ENCODE measurements around the gene MECR.

The MECR gene

DNA sequence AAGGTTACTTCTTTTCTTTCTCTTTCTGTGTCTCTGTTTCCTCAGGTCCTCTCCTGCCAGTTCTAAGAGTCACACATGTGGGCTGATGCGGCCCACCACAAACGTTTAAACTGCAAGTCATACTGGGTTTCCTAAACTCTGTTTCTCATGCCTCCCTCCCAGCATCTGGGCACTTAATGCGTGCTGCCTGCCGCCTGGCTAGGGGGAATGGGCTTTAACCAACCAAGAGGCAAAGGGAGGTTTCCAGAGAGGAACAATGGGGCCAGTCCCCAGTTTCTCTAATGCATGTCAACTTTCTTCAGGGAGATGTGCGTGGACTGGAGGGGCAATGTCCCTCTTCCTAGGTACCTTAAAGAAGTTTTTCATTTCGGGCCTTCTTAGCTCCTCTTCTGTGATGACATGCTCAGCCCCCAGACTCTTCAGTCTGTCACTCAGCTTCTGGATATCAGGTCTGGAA is 29.1 kb downstream of the MECR start:
- no peak for DNase-seq

DNA sequence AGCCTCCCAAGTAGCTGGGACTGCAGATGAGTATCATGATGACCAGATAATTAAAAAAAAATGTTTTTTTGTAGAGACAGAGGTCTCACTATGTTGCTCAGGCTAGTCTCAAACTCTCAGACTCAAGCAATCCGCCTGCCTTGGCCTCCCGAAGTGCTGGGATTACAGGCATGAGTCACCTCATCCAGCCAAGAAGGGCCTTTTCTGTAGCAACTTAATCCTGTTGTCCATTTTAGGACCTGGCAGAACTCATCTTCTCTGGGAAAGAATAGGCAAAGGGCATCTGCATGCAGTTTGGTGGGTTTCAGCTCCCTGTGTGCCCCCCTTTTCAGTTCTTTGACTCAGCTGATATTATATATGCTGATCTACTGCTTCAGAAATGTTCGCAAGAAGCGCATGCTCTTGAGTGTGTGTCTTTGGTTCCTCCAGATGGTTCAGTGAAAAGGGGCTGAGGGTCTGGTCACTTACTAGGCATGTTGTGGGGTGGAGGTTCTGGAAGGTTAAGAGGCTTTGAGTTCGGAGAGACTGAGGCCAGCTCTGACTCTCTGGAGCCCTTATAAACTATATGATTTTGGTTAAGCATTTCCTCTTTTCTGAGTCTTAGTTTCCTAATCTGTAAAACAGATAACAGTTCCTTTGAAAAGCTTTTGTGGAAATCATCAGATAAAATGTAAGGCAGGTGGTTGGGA is 29.7 kb downstream of the MECR start:
- no peak for DNase-seq

DNA sequence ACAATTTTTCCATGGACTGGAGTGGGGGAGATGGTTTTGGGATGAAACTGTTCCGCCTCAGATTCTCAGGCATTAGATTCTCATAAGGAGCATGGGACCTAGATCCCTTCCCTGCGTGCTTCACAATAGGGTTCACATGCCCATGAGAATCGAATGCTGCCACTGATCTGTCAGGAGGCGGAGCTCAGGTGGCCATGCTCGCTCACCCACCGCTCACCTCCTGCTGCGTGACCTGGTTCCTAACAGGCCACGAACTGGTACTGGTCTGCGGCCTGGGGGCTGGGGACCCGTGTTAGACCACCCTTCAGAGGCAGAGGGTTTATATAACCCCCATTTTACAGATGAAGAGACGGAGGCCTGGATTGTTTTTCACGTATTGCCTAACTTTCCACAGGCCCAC is 32.7 kb downstream of the MECR start:
- DNase-seq: no peak

DNA sequence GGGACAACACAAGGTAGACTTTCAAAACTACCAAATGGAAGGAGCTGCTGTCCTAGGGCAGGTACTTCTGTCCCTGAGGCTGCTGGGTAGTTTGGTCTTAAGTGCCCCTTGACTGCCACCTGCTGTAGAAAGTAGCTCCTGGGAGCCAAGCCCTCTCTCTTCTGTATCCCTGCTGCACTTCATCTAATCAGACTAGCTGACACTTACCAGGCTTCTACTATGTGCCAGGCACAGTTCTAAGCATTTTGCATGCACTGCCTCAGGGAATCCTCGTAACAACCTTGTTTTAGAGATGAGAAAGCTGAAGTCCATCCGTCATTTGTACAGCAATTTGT is 33.2 kb downstream of the MECR start:
- DNase-seq: peak; percentile 3 to 23

DNA sequence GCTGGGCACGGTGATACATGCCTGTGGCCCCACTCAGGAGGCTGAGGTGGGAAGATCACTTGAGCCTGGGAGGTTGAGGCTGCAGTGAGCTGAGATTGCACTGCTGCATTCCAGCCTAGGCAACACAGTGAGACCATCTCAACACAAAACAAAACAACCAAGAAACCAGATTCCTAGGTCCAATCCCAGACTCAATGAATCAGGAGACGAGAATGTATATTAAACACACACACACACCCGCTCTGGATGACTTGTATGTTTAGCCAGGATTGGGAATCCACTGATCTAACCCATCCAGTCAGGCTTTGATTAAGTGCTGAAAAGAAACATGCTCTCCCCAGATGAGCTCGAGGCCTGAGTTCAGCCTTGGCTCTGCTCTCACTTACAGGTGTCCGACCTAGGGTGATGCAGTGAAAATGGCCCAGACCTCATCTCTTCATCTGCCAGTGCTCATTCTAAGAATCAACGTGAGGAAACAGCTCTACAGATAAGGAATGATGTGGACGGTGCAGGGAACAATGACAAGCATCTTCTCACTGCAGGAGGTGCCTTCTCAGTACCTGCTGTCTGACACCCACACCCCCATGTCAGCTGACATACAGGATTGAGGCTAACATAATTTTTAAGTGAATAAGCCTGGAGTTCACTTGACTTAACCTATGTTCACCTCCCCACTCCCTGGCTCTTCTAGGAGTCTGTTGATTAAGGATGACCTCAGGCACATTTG is 33.7 kb downstream of the MECR start:
- DNase-seq: no peak

DNA sequence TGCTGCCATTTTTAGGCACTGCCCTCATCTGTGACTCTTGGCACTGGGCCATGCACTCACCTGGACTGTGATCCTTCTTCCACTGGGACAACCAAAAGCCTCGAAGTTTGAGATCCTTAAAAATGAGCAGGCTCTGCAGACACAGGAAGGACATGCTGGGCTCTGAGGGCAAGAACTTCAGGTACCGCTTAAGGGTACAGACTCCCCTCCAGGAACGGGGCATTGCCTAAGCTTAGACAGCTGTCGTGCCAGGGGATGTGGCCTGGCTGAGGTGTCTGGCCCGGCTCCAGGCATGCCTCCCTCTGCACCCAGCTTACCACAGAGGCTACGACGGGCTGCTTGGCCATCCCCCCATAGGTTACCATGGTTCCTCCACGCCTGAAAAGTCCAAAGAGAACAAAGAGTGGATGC is 34.8 kb downstream of the MECR start:
- no peak for DNase-seq

DNA sequence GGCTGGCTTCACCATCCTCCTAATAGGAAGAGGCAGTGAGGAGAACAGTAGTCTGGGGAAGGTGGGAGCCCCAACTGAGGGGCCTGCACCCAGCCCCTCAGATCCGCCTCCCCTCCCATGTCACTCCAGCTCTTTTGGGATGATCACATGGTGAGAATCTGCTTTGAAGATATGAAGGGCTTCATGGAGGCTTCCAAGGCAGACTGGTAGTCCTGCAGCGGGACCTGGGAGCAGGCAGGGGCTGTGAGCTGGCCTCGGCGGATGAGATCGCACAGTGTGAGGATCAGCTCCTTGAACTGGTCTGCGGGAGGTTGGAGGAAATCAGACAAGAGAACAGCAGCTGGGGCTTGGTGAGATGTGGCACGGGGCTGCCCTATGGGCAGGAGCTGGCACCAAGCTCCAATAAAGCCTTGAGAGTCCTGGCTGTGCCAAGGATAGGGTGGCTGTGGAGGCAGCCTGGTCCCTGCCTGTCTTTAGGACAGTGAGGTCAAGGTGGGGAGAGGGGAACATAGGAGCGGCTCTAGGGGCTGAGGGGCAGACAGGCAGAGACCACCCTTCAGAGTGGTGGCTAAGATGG is 36.8 kb downstream of the MECR start:
- DNase-seq: no peak

DNA sequence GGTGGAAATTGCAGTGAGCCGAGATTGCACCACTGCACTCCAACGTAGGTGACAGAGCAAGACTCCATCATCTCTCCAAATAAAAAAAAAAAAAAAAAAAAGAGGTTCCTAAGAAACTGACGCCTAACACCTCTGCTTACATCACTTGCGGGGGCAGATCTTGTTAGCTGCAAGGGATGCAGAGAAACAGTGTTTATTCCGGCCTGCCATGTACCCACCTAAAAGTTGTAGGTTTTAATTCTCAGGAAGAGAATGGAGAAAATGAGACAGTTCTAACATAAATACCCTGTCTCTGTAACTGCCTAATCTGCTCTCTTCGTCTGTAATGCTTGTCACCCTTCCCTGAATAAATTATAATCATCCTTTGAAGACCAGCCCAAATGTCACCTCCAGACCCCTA is 40.0 kb downstream of the MECR start:
- no peak for DNase-seq

DNA sequence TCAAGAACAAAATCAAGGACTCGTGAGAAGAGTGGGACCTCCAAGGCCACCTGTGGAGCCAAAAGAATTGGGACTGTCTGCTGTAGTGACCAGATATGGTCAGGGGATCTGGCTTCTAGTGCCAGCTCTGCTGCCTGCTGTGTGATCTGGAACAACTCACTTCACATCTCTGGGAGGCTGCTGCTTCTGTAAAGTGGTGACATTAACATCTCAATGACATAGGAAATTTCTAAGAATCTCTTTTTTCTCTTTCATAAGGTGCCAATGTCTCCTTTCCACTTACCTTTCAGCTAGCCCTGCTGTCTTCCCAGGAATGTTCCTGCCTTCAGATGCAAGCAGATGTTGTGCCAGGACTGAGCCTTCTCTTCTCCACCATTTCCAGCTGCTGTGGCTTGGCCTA is 44.0 kb downstream of the MECR start:
- DNase-seq: no peak

DNA sequence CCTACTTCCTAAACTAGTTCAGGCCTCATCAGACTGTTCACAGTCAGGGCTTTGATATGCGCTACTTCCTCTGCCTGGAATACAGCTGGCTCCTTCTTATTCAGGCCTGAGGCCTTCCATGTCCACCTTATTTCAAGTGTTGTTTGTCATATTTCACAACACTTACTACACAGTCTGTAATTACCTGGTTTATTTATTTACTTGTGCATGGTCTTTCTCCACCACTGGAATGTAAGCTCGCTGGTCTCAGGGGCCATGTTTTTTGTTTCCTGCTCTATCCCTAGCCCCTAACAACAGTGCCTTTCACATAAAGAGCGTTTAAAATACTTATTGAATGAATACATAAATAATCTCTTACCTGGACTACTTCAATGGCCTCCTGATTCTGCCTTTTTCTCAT is 44.5 kb downstream of the MECR start:
- DNase-seq: no peak

DNA sequence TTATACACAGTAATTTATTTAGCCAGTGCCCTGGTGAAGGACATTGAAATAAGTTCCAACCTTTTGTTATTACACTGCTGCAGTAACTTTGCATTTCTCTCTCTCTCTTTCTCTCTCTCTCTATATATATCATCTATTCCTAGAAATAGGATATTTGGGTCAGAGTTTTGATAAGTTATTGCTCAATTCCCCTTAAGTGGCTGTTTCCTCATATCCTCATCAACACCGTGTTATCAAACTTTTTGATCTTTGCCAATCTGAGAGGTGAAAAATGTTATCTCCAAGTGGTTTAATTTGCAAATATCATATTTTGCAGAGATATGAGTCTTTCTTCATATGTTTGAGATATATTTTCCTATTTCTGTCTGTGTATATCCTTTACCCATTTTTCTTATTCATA is 47.4 kb downstream of the MECR start:
- no peak for DNase-seq

DNA sequence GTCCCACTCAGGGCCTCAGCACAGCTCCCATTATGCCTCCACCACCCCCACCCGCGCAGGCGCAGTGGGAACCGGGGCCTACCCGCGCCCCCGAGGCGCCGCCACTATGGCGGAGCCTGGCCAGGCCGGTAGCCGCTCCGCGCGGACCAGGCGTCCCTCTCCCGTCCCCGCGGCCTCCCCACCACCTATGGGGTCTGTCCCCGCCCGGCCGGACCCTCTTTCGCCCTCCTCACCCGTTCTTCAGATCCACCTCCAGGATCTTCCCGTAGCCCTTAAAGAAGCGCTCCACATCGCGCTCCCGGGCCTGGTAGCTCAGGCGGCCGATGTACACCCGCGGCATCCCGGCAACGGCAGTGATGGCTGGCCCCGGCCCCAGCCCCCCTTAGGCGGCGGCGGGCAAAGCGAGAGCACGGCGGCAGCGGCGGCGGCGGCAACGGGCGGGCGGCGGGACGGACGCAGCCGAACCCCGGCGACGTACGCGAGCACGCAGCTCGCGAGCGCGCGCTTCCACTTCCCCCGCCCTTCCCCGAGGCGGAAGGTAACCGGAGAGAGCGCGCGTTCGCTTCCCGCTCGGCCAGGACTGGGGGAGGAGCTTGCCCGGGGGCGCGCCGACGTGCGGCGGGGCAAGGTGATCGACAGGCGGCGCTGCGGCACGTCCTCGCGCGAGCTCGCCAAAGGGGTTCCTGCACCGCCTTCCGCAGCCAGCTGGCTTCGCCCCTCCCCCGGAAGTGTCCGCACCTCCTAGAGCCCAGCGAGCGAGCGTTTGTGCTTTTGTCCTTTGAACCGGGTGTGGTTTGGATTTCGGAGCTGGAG is 49.1 kb downstream of the MECR start, which contains the start of gene SRSF4:
TSS of gene SRSF4 (minus strand) at position 488 of the 813 bp plus-strand sequence. CDS start at position 340, 148 bp downstream.
- peak; percentile 97 to 98 for DNase-seq

DNA sequence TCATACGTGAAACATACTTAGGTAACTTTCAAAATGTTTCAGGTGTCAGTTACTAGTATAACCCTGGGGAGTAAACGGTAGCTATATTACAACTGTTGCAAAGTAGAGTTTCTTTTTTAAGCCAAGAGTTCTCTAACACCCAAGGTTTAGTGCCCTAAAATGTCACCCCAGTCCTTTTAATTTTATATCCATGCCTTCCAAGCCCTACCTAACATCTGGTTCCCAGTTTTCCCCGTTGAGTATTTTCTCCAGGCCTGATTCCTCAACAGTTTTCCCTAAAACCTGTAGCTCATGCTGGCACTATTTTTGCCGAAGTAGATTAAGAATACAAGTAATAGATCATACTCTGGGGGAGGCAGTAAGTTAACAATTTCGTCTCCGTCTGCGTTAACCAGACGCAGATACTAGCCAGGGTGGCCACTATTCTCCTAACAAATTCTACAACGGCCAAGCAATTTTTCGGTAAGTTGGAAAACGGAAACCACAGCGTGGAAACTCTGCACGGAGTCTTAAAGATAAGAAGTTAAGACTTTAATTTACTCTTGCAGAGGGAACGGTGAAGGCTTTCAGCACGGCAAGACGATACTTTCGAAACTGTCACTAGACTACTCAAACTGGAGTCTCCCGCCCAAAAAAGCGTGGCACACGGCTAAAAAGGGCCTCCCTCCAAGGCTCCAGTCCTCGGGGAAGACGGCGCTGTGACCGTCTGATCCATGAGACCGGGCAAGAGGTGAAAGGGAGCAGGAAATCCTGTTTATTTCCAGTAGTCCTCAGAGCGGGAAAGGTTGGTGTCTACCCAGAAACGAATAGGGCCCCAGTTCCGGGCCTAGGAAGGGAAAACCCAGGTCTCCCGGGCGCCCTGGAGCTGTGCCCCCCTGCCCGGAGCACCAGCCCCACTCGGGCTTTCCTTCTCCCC is 50.0 kb downstream of the MECR start:
- DNase-seq: peak; percentile 9 to 18

DNA sequence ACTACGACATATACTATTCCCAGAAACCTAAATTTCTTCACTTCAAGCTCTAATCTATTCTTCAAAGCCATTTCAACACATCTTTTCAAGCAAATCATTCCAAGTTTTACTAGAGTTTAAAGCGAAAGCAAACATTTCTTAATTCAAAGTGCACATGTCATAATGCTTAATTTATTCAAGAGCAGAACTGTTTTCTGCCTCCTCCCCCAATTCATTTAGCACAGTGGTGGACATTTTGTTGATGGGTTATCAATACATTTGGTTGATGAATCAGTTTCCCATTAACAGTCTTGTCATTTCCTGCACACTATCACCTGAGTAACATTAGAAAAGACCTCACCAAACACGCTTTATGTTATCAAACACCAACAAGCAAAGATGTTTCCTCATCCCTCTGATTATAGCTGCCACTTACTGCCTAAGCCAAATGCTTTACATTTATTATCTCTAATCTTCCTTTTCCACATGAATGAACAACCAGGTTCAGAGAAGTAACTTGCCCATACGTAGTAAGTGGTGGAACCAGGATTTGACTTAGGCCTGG is 51.0 kb downstream of the MECR start:
- no peak for DNase-seq

DNA sequence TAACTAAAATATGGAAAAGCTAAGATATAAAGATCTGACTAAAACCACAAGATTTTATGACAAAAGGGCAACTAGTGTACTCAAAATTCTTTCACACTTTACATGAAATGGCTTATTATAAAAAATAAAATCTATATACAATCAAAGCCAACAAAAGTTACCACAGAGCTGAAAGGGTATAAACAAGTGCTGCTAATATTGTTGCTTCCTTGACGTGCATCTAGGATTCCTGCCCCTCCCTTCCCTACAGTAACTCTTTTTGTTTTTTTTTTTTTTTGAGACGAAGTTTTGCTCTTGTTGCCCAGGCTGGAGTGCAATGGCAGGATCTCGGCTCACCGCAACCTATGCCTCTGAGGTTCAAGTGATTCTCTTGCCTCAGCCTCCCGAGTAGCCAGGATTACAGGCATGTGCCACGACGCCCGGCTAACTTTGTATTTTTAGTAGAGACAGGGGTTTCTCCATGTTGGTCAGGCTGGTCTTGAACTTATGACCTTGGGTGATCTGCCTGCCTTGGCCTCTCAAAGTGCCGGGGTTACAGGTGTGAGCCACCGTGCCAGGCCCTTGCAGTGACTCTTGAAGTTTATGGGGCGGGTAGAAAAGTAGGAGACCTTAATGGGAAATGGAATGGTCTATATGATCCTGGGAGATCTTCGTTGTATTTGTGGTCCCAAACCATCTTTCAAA is 53.6 kb downstream of the MECR start:
- no peak for DNase-seq

DNA sequence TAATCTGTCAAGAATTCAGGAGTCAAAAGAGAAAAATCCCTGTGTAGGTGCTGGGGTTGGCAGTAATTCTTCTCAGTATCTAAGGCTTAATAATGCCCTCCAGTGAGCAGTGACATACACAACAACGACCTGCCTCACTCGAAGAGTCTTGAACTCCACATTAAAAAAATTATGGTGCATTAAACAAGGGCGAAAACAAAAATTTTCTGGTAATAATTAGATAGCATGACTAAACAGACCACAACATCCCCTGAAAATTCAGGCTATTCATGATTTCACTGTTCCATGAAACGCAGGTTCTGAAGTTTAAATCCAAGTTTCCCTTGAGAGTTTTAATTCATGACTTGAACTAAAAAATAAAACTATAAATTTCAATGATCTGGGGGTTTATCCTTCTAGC is 54.2 kb downstream of the MECR start:
- DNase-seq: no peak

DNA sequence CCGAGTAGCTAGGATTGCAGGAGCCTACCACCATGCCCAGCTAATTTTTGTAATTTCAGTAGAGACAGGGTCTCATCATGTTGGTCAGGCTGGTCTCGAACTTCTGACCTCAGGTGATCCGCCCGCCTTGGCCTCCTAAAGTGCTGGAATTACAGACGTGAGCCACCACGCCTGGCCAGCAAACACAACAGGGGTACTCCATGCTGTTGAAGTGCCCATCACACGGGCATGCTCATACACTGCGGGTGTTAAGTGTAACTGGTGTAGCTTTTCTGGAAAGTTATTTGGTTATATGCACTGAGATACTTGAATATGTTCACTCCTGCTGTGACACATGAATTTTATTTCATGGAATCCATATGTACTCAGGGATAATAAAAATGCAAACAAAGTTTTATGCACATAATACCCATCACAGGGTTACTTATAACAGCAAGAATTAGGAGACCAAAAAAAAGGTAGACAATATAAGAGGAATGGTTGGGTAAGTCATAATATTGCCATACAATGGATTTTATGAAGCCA is 58.3 kb downstream of the MECR start:
- no peak for DNase-seq

DNA sequence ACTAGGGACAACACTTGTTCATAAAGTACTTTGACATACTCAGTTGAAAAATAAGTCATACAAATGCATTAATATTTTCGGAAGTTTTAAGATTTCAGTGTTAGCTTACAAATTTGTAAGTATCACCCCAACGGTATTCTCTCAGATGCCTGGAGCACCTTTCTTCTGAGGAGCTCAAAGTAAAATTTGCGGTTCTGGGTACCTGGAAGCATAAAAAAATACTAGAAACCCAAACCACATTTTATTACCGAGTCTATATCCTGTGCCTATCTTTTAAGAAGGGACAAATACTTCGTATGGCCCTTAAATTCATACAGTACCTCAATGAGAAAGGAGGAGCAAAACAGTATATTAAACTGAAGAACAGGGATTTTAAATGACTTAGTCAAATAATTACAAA is 59.2 kb downstream of the MECR start:
- no peak for DNase-seq

DNA sequence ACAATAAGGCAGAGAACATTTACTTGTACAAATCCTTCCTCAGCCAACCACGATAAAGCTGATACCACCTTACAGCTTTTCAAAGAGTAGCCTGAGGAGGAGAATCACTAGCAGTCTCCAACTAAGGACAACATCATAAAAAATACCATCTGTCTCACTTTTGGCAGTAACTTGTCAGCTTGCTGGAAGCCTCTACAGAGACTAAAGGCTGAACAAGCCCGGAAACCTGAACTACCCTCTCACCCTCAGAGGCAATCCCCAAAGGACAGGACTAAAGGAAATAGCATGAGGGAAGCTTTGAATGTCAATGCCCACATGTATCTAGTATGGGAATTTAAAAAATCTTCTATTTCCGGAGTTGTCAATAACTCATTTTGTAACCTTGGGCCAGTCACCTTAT is 59.6 kb downstream of the MECR start:
- no peak for DNase-seq

DNA sequence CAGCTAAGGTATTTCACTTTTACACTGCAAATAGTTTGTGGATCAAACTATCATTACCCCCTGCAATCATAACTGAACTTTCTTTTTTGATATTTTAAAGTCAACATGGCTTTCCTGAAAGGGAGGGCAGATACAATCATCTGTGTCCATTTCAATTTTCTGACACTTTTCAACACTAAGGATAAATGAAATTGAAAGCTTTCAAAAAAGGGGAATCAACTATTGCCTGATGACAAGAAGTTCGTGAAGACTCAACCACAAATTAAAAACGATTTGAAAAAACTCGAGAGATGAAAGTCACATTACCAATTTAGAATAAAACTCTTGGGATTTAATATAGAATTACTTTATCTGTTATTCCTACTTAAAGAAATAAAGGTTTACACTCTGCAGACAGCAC is 60.8 kb downstream of the MECR start:
- no peak for DNase-seq

DNA sequence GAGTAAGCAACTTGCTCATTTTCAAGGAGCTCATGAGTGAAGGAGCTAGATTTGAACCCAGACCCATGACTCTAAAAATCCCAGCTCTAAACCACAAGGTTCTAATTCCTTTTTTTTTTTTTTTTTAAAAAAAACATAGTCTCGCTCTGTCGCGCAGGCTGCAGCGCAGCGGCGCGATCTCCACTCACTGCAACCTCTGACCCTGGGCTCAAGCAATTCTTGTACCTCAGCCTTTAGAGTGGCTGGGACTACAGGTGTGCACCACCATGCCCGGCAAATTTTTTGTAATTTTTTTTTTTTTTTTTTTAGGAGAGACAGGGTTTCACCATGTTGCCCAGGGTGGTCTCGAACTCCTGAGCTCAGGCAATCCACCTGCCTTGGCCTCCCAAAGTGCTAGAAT is 62.8 kb downstream of the MECR start:
- no peak for DNase-seq

All from activated CD4-positive, alpha-beta T cell treated with anti-CD3 and anti-CD28 coated beads, Interleukin-2, amount 50 U/mL, for 4 hours (primary cell).